ENCODE results near the gene GTF2H1. TPM values are rescaled to one million over a fixed set of nuclear protein-coding genes. Genes with fewer than 3 reads are reported as not detected.

The GTF2H1 gene
- total RNA-seq = 10 to 100 TPM; 37.3 to 39.5 TPM

DNA sequence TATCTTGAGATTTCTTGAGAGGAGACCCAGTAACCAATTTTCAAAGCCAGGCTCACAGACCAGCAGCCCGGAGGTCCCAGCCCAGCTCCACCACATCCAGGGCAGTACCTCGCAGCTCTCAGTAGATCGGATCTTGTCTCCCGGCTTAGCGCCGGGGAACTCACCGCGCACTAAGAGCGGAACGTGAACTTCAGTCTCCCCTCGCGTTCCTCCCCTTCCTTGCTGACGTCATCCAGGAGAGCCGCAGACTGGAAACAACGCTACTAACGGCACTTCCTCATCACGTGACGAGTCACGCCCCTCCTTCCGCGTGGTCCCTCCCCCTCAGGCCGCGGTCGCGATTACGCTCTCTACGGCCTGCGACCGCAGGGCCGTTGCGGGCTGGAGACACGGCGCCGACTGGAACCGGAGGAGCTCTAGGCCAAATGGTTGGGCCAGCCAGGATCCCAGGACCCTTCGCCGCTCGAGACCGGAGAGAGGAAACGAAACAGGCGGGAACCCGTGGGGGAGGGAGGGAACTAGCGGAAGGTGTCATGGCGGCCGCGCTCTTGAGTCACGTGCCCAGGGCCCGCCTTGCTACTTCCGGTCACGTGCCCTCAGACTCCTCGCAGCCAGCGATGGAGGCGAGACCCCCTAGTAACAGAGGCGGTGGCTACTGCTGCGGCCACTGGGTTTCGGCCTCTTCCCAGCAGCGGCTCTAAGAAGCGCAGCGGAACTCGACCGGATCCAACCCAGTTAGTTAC is at the start of gene GTF2H1, which contains the start of gene HPS5:
TSS of gene GTF2H1 (plus strand) at position 599 of the 743 bp plus-strand sequence. CDS start 10,508 bp downstream, outside the sequence.
TSS of gene HPS5 (minus strand) at position 172 of the 743 bp plus-strand sequence. CDS start 4,282 bp downstream, outside the sequence.
- Mint-ChIP-seq H3K36me3 (peaks cover 23% of the 10 kb centered on the region), H3K27me3 (no peaks in the 10 kb centered on the region), H3K9me3 (no peaks in the 10 kb centered on the region), H3K4me1 (ENCODE audit: low read depth) (peaks cover 66% of the 10 kb centered on the region), H3K27ac (peak within 1 kb of the TSS; percentile 100), H3K4me3 (peak within 1 kb of the TSS; percentile 97)
- intact Hi-C loops (cut with micrococcal nuclease) = loop anchor here (1.0 to 5.0 kb wide), 10 partner anchors 11 to 376 kb away; partner anchors contain the start of genes LDHA, SAAL1, SERGEF and SPTY2D1
- POLR2A ChIA-PET = interaction anchor here (1.0 to 4.2 kb wide), 12 partner anchors 10 to 442 kb away, joined by 3 to 43 read pairs (median 4); partner anchors contain the start of genes LDHA, SPTY2D1 and TSG101
- peak; percentile 97 for DNase-seq
- CTCF ChIA-PET = interaction anchor here (0.7 to 4.0 kb wide), 4 partner anchors 9 to 78 kb away, joined by 3 to 21 read pairs (median 9); partner anchors contain the start of gene LDHA

DNA sequence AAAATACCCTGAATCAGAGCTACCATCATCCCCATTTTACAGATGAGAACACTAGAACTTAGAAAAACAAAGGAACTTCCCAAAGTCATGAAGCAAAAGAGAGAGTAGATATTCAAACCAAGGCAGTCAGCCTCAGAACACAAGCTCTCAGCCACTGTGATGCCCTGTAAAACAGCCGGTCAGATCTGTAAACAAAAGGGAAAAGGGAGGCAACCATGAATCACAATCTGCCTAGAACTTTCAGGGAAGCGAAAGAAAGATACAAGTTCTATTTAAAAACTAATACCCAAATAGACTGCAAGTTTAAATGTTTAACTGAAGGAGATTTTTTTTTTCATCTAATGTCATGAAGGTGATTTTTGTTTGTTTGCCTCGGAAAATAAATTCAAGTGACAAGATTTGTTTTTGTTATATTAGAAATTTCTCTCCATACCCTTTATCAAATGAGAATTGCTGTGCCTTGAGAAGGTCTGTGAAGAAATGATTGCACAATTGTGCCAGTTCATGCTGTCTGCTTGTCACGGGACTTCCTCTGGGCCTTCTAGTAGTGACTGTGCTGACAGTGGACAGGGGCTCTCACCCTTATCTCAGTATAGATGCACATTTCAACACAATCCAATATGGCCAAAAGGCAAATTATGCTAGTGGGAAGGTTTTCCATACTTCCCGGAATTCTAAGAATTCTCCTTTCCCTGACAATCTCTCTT is 44.6 kb upstream of the GTF2H1 start:
- Mint-ChIP-seq H3K4me3 (no peak overlapping the region), H3K27me3 (no peaks in the 10 kb centered on the region), H3K36me3 (peaks cover 36% of the 10 kb centered on the region), H3K27ac (no peak overlapping the region), H3K9me3 (no peaks in the 10 kb centered on the region), H3K4me1 (ENCODE audit: low read depth) (peaks cover 8% of the 10 kb centered on the region)
- ChIA-PET POLR2A (no interaction called here), CTCF (interaction anchor here (1.8 kb wide), 1 partner anchor 12 kb away, joined by 5 read pairs; no protein-coding TSS in a partner anchor)
- intact Hi-C loops (cut with micrococcal nuclease) = no loop called here
- DNase-seq = no peak

DNA sequence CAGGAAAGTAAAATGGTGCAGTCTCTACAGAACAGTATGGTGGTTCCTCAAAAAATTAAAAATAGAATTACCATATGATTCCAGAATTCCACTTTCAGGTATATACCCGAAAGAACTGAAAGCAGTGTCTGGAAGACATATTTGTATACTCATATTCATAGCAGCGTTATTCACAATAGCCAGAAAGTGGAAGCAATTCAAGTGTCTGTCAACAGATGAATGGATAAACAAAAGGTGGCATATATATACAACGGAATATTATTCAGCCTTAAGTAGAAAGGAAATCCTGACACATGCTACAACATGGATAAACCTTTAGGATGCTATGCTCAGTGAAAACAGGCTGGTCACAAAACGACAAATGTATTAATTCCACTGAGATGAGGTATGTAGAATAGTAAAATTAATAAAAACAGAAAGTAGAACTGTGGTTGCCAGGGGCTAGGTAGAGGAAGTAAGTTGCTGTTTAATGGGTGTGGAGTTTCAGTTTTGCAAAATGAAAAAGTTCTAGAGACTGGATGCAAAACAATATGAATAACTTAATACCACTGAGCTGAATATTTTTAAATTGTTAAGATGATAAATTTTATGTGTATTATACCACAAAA is 41.8 kb upstream of the GTF2H1 start:
- Mint-ChIP-seq H3K9me3 (no peaks in the 10 kb centered on the region), H3K27ac (no peak overlapping the region), H3K4me1 (ENCODE audit: low read depth) (peaks cover 8% of the 10 kb centered on the region), H3K27me3 (no peaks in the 10 kb centered on the region), H3K36me3 (peaks cover 43% of the 10 kb centered on the region), H3K4me3 (no peak overlapping the region)
- intact Hi-C loops (cut with micrococcal nuclease) = no loop called here
- ChIA-PET POLR2A (no interaction called here), CTCF (no interaction called here)
- no peak for DNase-seq

DNA sequence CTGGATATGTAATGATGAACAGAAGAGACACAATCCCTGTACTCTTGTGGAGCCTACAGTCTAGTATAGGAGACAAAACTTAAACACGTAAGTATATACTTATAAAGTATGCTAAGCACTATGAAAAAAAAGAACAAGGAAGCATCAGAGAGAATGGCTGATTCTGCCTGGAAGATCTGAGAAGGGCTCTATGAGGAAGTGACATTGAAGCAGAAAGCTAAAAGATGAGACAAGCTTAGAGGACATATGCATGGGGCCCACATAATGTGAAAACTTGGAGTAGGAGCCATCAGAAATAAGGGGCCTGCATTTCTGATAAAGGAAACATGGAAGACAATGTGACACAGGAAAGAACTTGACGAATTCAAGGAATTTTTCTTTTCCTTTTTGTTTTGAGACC is 39.7 kb upstream of the GTF2H1 start:
- CTCF ChIA-PET = interaction anchor here (1.4 kb wide), 1 partner anchor 39 kb away, joined by 6 read pairs; no protein-coding TSS in a partner anchor
- Mint-ChIP-seq H3K27me3 (no peaks in the 10 kb centered on the region), H3K4me3 (no peak overlapping the region), H3K36me3 (peaks cover 58% of the 10 kb centered on the region), H3K27ac (no peak overlapping the region), H3K4me1 (ENCODE audit: low read depth) (peaks cover 8% of the 10 kb centered on the region), H3K9me3 (no peaks in the 10 kb centered on the region)
- no peak for DNase-seq
- POLR2A ChIA-PET = no interaction called here
- intact Hi-C loops (cut with micrococcal nuclease) = no loop called here

DNA sequence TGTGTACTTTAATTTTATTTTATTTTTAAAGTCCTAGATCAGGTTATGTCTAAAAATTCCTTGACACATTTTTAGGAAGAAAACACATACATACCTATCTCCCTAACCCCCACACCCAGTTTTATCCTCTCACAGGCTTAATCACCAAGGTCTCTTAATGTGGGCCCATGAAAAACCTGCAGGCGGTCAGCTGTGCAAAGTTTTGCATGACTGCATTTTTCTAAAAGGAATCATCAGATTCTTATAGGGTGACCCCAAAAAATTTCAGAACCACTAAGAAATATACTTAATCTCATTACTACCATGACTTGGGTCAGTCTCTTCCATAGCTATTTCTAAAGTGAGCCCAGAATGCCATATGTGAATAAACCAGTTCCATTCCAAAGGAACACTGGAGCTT is 36.5 kb upstream of the GTF2H1 start:
- Mint-ChIP-seq H3K27ac (no peak overlapping the region), H3K4me1 (ENCODE audit: low read depth) (no peaks in the 10 kb centered on the region), H3K4me3 (no peak overlapping the region), H3K36me3 (peaks cover 53% of the 10 kb centered on the region), H3K27me3 (no peaks in the 10 kb centered on the region), H3K9me3 (no peaks in the 10 kb centered on the region)
- no peak for DNase-seq
- ChIA-PET CTCF (interaction anchor here (1.6 kb wide), 1 partner anchor 42 kb away, joined by 6 read pairs; no protein-coding TSS in a partner anchor), POLR2A (no interaction called here)
- intact Hi-C loops (cut with micrococcal nuclease) = no loop called here

DNA sequence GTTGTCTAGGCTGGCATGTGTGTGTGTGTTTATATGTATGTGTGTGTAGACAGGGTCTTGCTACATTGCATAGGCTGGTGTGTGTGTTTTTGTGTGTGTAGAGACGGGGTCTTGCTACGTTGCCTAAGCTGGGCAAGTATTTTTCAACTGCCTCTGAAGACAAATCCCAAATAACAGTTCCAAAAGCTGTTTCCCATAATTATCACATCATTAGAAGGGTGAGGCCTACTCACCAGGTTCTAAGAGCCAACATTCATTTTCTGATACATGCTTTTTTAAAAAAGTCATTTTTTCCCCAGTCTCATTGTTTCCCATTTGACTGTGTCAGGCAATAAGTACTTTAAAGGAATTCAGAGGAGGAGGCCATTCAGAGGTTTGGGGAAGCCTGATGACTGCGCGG is 33.5 kb upstream of the GTF2H1 start:
- H3K27ac Mint-ChIP-seq = no peak overlapping the region

DNA sequence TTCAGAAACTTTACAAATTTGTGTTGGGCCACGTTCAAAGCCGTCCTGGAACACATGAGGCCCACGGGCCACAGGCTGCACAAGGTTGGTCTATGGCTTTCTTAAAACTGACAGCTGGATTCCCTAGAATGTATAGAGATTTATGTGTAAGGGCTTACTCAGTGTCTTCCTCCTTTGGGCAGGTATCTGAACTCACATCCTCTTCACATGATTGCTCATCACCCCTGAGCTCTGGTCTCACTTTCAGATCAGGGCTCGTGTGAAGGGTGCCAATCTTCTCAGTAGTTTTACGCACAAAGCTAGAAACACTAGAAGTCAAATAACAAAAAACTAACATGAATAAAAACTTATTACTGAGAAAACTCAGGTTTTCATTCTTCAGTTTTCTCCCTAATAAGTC is 27.5 kb upstream of the GTF2H1 start:
- ChIA-PET POLR2A (interaction anchor here (0.7 to 1.4 kb wide), 2 partner anchors 27 to 88 kb away, joined by 4 read pairs; partner anchors contain the start of genes GTF2H1 and HPS5), CTCF (interaction anchor here (0.5 to 1.8 kb wide), 4 partner anchors 51 to 468 kb away, joined by 3 to 11 read pairs (median 3); no protein-coding TSS in a partner anchor)
- DNase-seq = peak; percentile 19
- H3K36me3 Mint-ChIP-seq = peaks cover 65% of the 10 kb centered on the region
- H3K27ac Mint-ChIP-seq = no peak overlapping the region
- H3K4me1 Mint-ChIP-seq (ENCODE audit: low read depth) = peaks cover 17% of the 10 kb centered on the region
- no peak overlapping the region for H3K4me3 Mint-ChIP-seq
- intact Hi-C loops (cut with micrococcal nuclease) = no loop called here
- no peaks in the 10 kb centered on the region for H3K27me3 Mint-ChIP-seq
- no peaks in the 10 kb centered on the region for H3K9me3 Mint-ChIP-seq

More for the DNA sequence above, 33.5 kb upstream of the GTF2H1 start:
- intact Hi-C loops (cut with micrococcal nuclease) = no loop called here
- Mint-ChIP-seq H3K27me3 (no peaks in the 10 kb centered on the region), H3K4me1 (ENCODE audit: low read depth) (no peaks in the 10 kb centered on the region), H3K36me3 (peaks cover 56% of the 10 kb centered on the region), H3K9me3 (no peaks in the 10 kb centered on the region), H3K4me3 (no peak overlapping the region)
- no peak for DNase-seq
- CTCF ChIA-PET = interaction anchor here (0.7 to 2.1 kb wide), 2 partner anchors 45 to 244 kb away, joined by 3 to 8 read pairs; no protein-coding TSS in a partner anchor
- POLR2A ChIA-PET = interaction anchor here (0.5 kb wide), 1 partner anchor 15 kb away, joined by 3 read pairs; no protein-coding TSS in a partner anchor

DNA sequence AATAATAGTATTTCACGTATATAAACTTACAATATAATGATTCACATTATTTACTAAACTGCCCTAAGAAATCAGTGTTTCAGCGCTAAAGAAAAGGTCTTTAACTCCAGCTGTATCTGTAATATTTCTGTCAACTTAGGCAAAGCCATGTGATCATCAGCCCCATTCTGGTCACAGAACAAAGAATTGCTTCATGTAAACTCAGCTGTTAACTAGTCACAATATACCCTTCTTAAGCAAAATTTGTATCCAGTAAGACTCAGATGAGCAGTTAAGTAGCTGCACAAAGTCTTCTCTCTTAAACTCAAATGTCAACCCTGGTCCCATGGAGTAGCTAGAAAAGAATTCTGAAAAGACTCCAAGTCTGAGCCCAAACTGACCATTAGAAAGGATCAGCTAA is 27.1 kb upstream of the GTF2H1 start:
- H3K4me1 Mint-ChIP-seq (ENCODE audit: low read depth) = peaks cover 17% of the 10 kb centered on the region
- H3K9me3 Mint-ChIP-seq = no peaks in the 10 kb centered on the region
- POLR2A ChIA-PET = interaction anchor here (0.7 to 1.4 kb wide), 2 partner anchors 27 to 88 kb away, joined by 4 read pairs; partner anchors contain the start of genes GTF2H1 and HPS5
- no peak overlapping the region for H3K4me3 Mint-ChIP-seq
- intact Hi-C loops (cut with micrococcal nuclease) = no loop called here
- CTCF ChIA-PET = interaction anchor here (0.5 to 1.8 kb wide), 3 partner anchors 51 to 449 kb away, joined by 3 to 11 read pairs (median 3); no protein-coding TSS in a partner anchor
- H3K36me3 Mint-ChIP-seq = peaks cover 63% of the 10 kb centered on the region
- H3K27ac Mint-ChIP-seq = no peak overlapping the region
- H3K27me3 Mint-ChIP-seq = no peaks in the 10 kb centered on the region
- no peak for DNase-seq

DNA sequence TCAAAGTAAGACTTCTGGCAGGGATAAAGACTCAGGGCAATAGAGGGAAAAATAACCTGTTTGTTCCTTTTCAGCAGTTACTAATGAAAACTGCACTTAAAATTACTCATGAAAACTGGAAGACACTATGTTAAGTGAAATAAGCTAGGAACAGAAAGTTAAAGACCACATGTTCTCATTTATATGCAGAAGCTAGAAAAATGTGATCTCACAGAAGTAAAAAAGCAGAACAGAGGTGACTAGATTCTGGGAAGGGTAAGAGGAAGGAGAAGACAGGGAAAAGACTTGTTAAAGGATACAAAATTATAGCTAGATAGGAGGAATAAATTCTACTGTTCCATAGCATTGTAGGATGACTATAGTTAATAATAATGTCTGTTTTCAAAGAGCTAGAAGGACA is 22.6 kb upstream of the GTF2H1 start:
- CTCF ChIA-PET = interaction anchor here (1.0 to 1.3 kb wide), 2 partner anchors 56 to 185 kb away, joined by 4 read pairs; no protein-coding TSS in a partner anchor
- no peaks in the 10 kb centered on the region for H3K27me3 Mint-ChIP-seq
- H3K4me3 Mint-ChIP-seq = no peak overlapping the region
- H3K4me1 Mint-ChIP-seq (ENCODE audit: low read depth) = peaks cover 12% of the 10 kb centered on the region
- H3K36me3 Mint-ChIP-seq = peaks cover 52% of the 10 kb centered on the region
- H3K27ac Mint-ChIP-seq = no peak overlapping the region
- POLR2A ChIA-PET = no interaction called here
- H3K9me3 Mint-ChIP-seq = no peaks in the 10 kb centered on the region
- intact Hi-C loops (cut with micrococcal nuclease) = no loop called here
- no peak for DNase-seq

DNA sequence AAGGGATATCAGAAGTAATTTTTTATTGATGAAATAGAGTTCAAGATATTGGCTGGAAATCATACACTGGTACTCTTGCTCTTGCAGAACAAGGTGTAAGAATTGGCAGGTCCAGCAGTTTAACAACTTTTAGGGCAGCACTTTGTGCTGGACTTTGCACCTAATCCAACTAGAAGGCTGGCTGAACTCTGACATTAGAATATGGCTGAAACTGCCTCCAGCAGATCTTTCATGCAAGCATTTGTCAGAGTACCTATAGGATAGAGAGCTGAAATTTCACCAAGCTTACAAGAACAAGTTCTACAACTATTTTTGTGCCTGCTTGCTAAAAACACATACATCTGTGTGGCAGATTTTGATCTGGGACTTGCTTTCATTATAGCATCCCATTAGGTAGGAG is 17.6 kb upstream of the GTF2H1 start:
- Mint-ChIP-seq H3K4me3 (no peak overlapping the region), H3K9me3 (no peaks in the 10 kb centered on the region), H3K36me3 (peaks cover 44% of the 10 kb centered on the region), H3K4me1 (ENCODE audit: low read depth) (no peaks in the 10 kb centered on the region), H3K27me3 (no peaks in the 10 kb centered on the region), H3K27ac (no peak overlapping the region)
- POLR2A ChIA-PET = no interaction called here
- CTCF ChIA-PET = no interaction called here
- DNase-seq = no peak
- intact Hi-C loops (cut with micrococcal nuclease) = no loop called here

DNA sequence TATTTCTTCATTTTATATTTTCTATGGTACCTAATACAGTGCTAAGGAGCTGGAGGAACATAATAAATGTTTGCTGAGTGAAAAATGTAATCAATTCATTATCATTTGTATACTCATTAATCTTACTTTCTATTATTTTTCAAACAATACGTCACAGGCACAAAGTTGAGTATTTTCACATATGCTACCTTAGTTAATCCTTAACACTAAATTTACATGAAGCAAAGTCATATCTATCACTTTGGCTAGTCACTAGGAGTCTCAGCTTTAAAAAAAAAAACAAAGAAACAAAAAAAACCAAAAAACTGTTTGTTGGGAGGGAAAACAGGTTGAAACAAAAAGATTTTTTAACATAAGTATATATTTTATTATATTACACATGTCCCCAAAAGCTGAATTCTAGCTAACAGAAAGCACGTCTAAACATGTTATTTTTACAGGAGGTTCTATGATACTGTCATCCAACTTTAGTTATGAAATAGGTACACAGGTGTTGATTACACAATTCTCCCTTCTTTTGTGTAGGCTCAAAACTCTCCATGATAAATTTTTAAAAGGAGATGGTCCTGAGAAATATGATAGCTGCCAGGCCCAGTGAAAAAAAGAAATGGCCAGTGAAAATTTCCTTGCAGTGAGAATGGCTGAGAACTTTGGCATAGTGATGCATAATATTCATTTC is 14.8 kb upstream of the GTF2H1 start:
- no peaks in the 10 kb centered on the region for H3K9me3 Mint-ChIP-seq
- no peak overlapping the region for H3K4me3 Mint-ChIP-seq
- peaks cover 47% of the 10 kb centered on the region for H3K36me3 Mint-ChIP-seq
- intact Hi-C loops (cut with micrococcal nuclease) = no loop called here
- no peak for DNase-seq
- peaks cover 4% of the 10 kb centered on the region for H3K4me1 Mint-ChIP-seq (ENCODE audit: low read depth)
- CTCF ChIA-PET = interaction anchor here (1.0 to 1.4 kb wide), 2 partner anchors 40 to 64 kb away, joined by 3 to 4 read pairs; no protein-coding TSS in a partner anchor
- H3K27me3 Mint-ChIP-seq = no peaks in the 10 kb centered on the region
- no peak overlapping the region for H3K27ac Mint-ChIP-seq
- POLR2A ChIA-PET = interaction anchor here (1.0 kb wide), 1 partner anchor 14 kb away, joined by 5 read pairs; the partner anchor contains the start of genes GTF2H1 and HPS5

All from activated CD4-positive, alpha-beta memory T cell treated with anti-CD3 and anti-CD28 coated beads for 36 hours (primary cell).